HG03066 (cell line): ENCODE results near the gene DICER1.

Source experiments
- ATAC-seq: cut with Tn5 transposase; IDR thresholded peaks from one replicate; pipeline ENCODE4 v1.9.1; 2021; ENCODE audit warnings: low read depth; ENCODE audit not compliant: unreplicated experiment

The DICER1 gene

GRCh38 chr14:95097385-95097784 is 59.9 kb downstream of the DICER1 start:
- no peak for ATAC-seq

GRCh38 chr14:95096476-95096875 is 60.9 kb downstream of the DICER1 start:
- no peak for ATAC-seq

- no peak for ATAC-seq
Measured at GRCh38 chr14:95095996-95096395, 61.3 kb downstream of the DICER1 start.

- ATAC-seq = no peak
Measured at GRCh38 chr14:95092723-95093122, 64.6 kb downstream of the DICER1 start.

GRCh38 chr14:95091581-95091980 is 65.7 kb downstream of the DICER1 start:
- no peak for ATAC-seq

- no peak for ATAC-seq
Measured at GRCh38 chr14:95088665-95089064, 68.7 kb downstream of the DICER1 start.

- ATAC-seq = no peak
Measured at GRCh38 chr14:95087619-95088018, 69.7 kb downstream of the DICER1 start.

GRCh38 chr14:95085321-95085720 is 72.0 kb downstream of the DICER1 start:
- ATAC-seq = no peak

- no peak for ATAC-seq
Measured at GRCh38 chr14:95078867-95079266, 78.5 kb downstream of the DICER1 start.

- no peak for ATAC-seq
Measured at GRCh38 chr14:95077345-95077744, 80.0 kb downstream of the DICER1 start.

GRCh38 chr14:95075789-95076188 is 81.5 kb downstream of the DICER1 start:
- ATAC-seq = no peak

GRCh38 chr14:95073947-95074346 is 83.4 kb downstream of the DICER1 start:
- no peak for ATAC-seq

- ATAC-seq = no peak
Measured at GRCh38 chr14:95072310-95072905, 84.9 kb downstream of the DICER1 start.

- no peak for ATAC-seq
Measured at GRCh38 chr14:95071649-95072280, 85.6 kb downstream of the DICER1 start.

GRCh38 chr14:95070748-95071435 is 86.4 kb downstream of the DICER1 start:
- ATAC-seq = no peak

GRCh38 chr14:95069547-95069946 is 87.8 kb downstream of the DICER1 start:
- ATAC-seq = no peak

GRCh38 chr14:95069018-95069417 is 88.3 kb downstream of the DICER1 start:
- no peak for ATAC-seq

- ATAC-seq = no peak
Measured at GRCh38 chr14:95068521-95068920, 88.8 kb downstream of the DICER1 start.

- no peak for ATAC-seq
Measured at GRCh38 chr14:95068080-95068479, 89.2 kb downstream of the DICER1 start.

GRCh38 chr14:95067526-95067925 is 89.8 kb downstream of the DICER1 start:
- ATAC-seq = no peak

- ATAC-seq = no peak
Measured at GRCh38 chr14:95066427-95066986, 90.8 kb downstream of the DICER1 start.

- ATAC-seq = no peak
Measured at GRCh38 chr14:95065411-95065810, 91.9 kb downstream of the DICER1 start.
